Measurements from ENCODE around the gene DAZAP2. TPM values are rescaled to one million over a fixed set of nuclear protein-coding genes. Genes with fewer than 3 reads are reported as not detected.
A peak's percentile ranks its signal among the peaks of the same experiment; 100 is the strongest.

DAZAP2 gene
- total RNA-seq, 4 donors from 2014 or later: 232 to 396 (median 260) TPM

- 67% methylated on average over 7 of the region's 7 CpGs for WGBS
- Histone ChIP-seq H3K4me3 (no peak overlapping the region), H3K27ac (no peak overlapping the region), H3K27me3 (no peaks in the 10 kb centered on the region), H3K9me3 (no peaks in the 10 kb centered on the region), H3K4me1 (peaks cover 46% of the 10 kb centered on the region), H3K36me3 (peaks cover 55% of the 10 kb centered on the region)
- TF ChIP-seq, protein P1, sequence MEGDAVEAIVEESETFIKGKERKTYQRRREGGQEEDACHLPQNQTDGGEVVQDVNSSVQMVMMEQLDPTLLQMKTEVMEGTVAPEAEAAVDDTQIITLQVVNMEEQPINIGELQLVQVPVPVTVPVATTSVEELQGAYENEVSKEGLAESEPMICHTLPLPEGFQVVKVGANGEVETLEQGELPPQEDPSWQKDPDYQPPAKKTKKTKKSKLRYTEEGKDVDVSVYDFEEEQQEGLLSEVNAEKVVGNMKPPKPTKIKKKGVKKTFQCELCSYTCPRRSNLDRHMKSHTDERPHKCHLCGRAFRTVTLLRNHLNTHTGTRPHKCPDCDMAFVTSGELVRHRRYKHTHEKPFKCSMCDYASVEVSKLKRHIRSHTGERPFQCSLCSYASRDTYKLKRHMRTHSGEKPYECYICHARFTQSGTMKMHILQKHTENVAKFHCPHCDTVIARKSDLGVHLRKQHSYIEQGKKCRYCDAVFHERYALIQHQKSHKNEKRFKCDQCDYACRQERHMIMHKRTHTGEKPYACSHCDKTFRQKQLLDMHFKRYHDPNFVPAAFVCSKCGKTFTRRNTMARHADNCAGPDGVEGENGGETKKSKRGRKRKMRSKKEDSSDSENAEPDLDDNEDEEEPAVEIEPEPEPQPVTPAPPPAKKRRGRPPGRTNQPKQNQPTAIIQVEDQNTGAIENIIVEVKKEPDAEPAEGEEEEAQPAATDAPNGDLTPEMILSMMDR (IDR thresholded peaks at IDR 0.05): no peak
- TF ChIP-seq EP300 (IDR thresholded peaks at IDR 0.05) (no peak), POLR2A (IDR thresholded peaks at IDR 0.05) (no peak), POLR2AphosphoS5 (IDR thresholded peaks at IDR 0.05) (no peak)
- no peak for DNase-seq (ENCODE audit: low spot score in 2 of 2)
Measured at GRCh38 chr12:51242876-51243275, 4.2 kb downstream of the DAZAP2 start.

GRCh38 chr12:51244269-51244668 is 5.6 kb downstream of the DAZAP2 start:
- Histone ChIP-seq H3K9me3 (no peaks in the 10 kb centered on the region), H3K27ac (no peak overlapping the region), H3K36me3 (peaks cover 55% of the 10 kb centered on the region), H3K4me3 (no peak overlapping the region), H3K27me3 (no peaks in the 10 kb centered on the region), H3K4me1 (peaks cover 42% of the 10 kb centered on the region)
- WGBS: 69% methylated on average over 4 of the region's 4 CpGs
- TF ChIP-seq POLR2A (IDR thresholded peaks at IDR 0.05) (no peak), EP300 (IDR thresholded peaks at IDR 0.05) (no peak), POLR2AphosphoS5 (IDR thresholded peaks at IDR 0.05) (no peak)
- TF ChIP-seq, protein P1 (IDR thresholded peaks at IDR 0.05): no peak
- no peak for DNase-seq (ENCODE audit: low spot score in 2 of 2)

- Histone ChIP-seq H3K36me3 (peaks cover 49% of the 10 kb centered on the region), H3K4me3 (no peak overlapping the region), H3K27me3 (no peaks in the 10 kb centered on the region), H3K4me1 (peaks cover 29% of the 10 kb centered on the region), H3K27ac (no peak overlapping the region), H3K9me3 (no peaks in the 10 kb centered on the region)
- 92% methylated on average over 11 of the region's 11 CpGs for WGBS
- DNase-seq (ENCODE audit: low spot score in 2 of 2): peak in 1 of 2 donors; percentile 7
- TF ChIP-seq POLR2A (IDR thresholded peaks at IDR 0.05): no peak
Measured at GRCh38 chr12:51245476-51246253, 7.0 kb downstream of the DAZAP2 start.

DNA sequence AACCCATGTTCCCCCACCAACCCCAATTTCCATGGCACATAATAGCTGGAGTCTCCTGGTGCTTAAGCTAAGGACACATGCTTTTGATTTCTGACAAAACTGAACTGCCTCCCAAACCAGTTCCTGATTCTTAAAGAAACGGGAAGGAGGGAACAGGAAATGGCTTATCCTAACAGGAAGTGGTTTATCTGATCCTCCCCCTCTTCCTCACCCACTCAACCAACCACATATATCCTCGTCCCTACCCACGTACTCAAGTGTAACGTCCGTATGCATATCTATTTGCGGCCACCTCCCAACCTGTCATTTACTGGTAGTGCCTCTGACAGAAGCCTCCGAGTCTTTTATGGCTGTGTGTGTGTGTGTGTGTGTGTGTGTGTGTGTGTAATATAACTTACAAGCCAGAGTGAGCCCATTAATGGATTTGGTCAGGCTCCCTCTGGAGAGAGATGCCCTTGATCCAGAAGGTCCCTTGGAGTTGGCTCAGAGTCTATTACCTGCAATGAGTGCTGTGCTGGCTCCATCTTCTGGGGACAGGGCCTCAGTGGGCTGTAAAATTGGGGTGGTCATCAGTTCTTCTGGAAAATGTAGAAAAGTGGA is 7.7 kb downstream of the DAZAP2 start:
- Histone ChIP-seq H3K27ac (no peak overlapping the region), H3K36me3 (peaks cover 42% of the 10 kb centered on the region), H3K4me3 (no peak overlapping the region), H3K27me3 (no peaks in the 10 kb centered on the region), H3K9me3 (no peaks in the 10 kb centered on the region), H3K4me1 (peaks cover 22% of the 10 kb centered on the region)
- WGBS: 47% methylated on average over 7 of the region's 7 CpGs
- TF ChIP-seq POLR2A (IDR thresholded peaks at IDR 0.05): no peak
- TF ChIP-seq EP300 (IDR thresholded peaks at IDR 0.05): no peak
- TF ChIP-seq, protein P1 (IDR thresholded peaks at IDR 0.05): no peak
- TF ChIP-seq POLR2AphosphoS5 (IDR thresholded peaks at IDR 0.05): no peak
- no peak for DNase-seq (ENCODE audit: low spot score in 2 of 2)

DNA sequence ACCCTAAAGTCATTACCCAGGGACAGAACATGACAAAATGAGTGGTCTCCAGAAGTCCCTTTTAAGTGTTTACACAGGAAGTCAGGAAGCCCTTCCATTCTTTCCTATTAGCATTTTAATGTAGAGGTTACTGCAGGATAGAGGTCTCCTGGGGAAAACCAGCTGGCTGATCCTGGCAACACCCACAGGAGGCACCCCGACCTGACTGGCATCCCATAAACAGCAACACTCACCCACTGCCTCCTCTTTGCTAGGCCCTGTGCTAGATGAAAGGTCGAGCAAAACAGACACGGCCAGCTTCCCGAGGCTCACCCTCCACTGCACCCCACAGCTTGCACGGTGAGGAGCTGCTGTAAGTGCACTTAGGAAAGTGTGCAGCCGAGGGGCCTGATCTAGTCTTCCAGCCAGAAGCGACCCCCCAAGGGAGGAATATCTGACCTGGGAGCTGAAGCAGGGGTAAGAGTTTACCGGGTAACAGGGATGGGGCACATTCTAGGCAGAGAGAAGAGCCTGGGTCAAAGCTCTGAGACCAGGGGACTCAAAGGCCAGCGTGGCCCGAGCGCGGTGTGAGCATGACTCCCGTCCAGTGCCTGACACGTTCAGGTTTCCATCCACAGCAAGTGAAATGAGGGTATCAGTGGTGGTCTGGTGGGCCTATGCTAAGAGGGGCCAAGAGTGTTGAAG is 9.0 kb downstream of the DAZAP2 start:
- Histone ChIP-seq H3K36me3 (peaks cover 29% of the 10 kb centered on the region), H3K4me1 (peaks cover 10% of the 10 kb centered on the region)
- WGBS: 77% methylated on average over 14 of the region's 14 CpGs

More for the DNA sequence above, 9.0 kb downstream of the DAZAP2 start:
- H3K27me3 ChIP-seq: no peaks in the 10 kb centered on the region
- TF ChIP-seq, protein P1 (IDR thresholded peaks at IDR 0.05): no peak
- TF ChIP-seq POLR2AphosphoS5 (IDR thresholded peaks at IDR 0.05) (no peak), POLR2A (IDR thresholded peaks at IDR 0.05) (no peak), EP300 (IDR thresholded peaks at IDR 0.05) (no peak)
- H3K4me3 ChIP-seq: no peak overlapping the region
- no peak overlapping the region for H3K27ac ChIP-seq
- no peak for DNase-seq (ENCODE audit: low spot score in 2 of 2)
- H3K9me3 ChIP-seq: no peaks in the 10 kb centered on the region

Data from suprapubic skin (tissue), 4 donors.